CD8-positive, alpha-beta memory T cell (primary cell): ENCODE data around the gene FNDC3B. TPM values are rescaled to one million over a fixed set of nuclear protein-coding genes. Genes with fewer than 3 reads are reported as not detected.
A peak's percentile ranks its signal among the peaks of the same experiment; 100 is the strongest.

Experiments
- CTCF ChIA-PET: fragments of 350-600 bp; sonication (Branson Sonifier 250); formaldehyde crosslinking; loops from one replicate; lab custom pipeline; 2021; ENCODE audit warnings: antibody characterized with exemption; lab: Charles Lee
- POLR2A ChIA-PET: fragments of 350-600 bp; sonication (Branson Sonifier 250); formaldehyde crosslinking; loops from one replicate; lab custom pipeline; 2021; ENCODE audit warnings: antibody characterized with exemption; lab: Charles Lee
- DNase-seq, 5 donors: peaks; one replicate each; pipeline versions ENCODE4 v3.0.0 to v3.0.0-alpha.2; 2020 to 2022; ENCODE audit warnings: mixed read lengths in 1 of 5
- H3K27ac ChIP-seq: one replicate; pipeline ENCODE4 v1.7.0; 2013; ENCODE audit warnings: low read depth, mild to moderate bottlenecking, low read length, moderate library complexity
- H3K27me3 ChIP-seq: 2 replicates; pipeline ENCODE4 v1.7.0; 2013; ENCODE audit warnings: low read length, mild to moderate bottlenecking; ENCODE audit not compliant: insufficient read depth, poor library complexity, severe bottlenecking
- H3K36me3 ChIP-seq: 2 replicates; pipeline ENCODE4 v1.7.0; 2013; ENCODE audit warnings: mild to moderate bottlenecking, low read length, moderate library complexity; ENCODE audit not compliant: insufficient read depth
- H3K4me1 ChIP-seq: 2 replicates; pipeline ENCODE4 v1.7.0; 2013; ENCODE audit warnings: mild to moderate bottlenecking, low read length, moderate library complexity; ENCODE audit not compliant: insufficient read depth
- H3K4me3 ChIP-seq: 2 replicates; pipeline ENCODE4 v1.7.0; 2013; ENCODE audit warnings: mild to moderate bottlenecking, low read length
- H3K9me3 ChIP-seq: 2 replicates; pipeline ENCODE4 v1.7.0; 2013; ENCODE audit warnings: mild to moderate bottlenecking, low read length
- H3K27ac Mint-ChIP-seq, 8 donors: one replicate each; pipeline ENCODE4 v1.8.0; 2020 to 2021; ENCODE audit warnings: mixed read lengths in 8 of 8, mild to moderate bottlenecking in 6 of 8, inconsistent platforms in 3 of 8, moderate library complexity in 3 of 8
- H3K27me3 Mint-ChIP-seq, 2 donors: one replicate each; pipeline ENCODE4 v1.8.0; 2020 to 2021; ENCODE audit warnings: mixed read lengths in 2 of 2, mild to moderate bottlenecking in 1 of 2, moderate library complexity in 1 of 2
- H3K36me3 Mint-ChIP-seq, 3 donors: one replicate each; pipeline ENCODE4 v1.8.0; 2020 to 2021; ENCODE audit warnings: mixed read lengths in 3 of 3, inconsistent platforms in 1 of 3, mild to moderate bottlenecking in 1 of 3
- H3K4me1 Mint-ChIP-seq, 3 donors: one replicate each; pipeline ENCODE4 v1.8.0; 2020 to 2021; ENCODE audit warnings: mixed read lengths in 3 of 3, inconsistent platforms in 1 of 3, mild to moderate bottlenecking in 1 of 3
- H3K4me3 Mint-ChIP-seq, 7 donors: one replicate each; pipeline ENCODE4 v1.8.0; 2020 to 2021; ENCODE audit warnings: mixed read lengths in 7 of 7, mild to moderate bottlenecking in 6 of 7, moderate library complexity in 4 of 7, inconsistent platforms in 2 of 7
- H3K9me3 Mint-ChIP-seq, 5 donors: one replicate each; pipeline ENCODE4 v1.8.0; 2020 to 2022; ENCODE audit warnings: mixed read lengths in 5 of 5, mild to moderate bottlenecking in 3 of 5, moderate library complexity in 2 of 5, inconsistent platforms in 1 of 5
- polyA plus RNA-seq: library from polyadenylated mRNA; unstranded; fragments of 300-500 nt; fragmentation: Illumina TruSeq; gene quantifications from one replicate; pipeline ENCODE4 v1.2.3, GENCODE V29; 2021
- total RNA-seq, 2 experiments: library from RNA; stranded (reverse); gene quantifications; one replicate each; pipeline ENCODE4 v1.2.3, GENCODE V29; 2021

FNDC3B gene
- total and polyA plus RNA-seq, 3 experiments from 2014 or later: 8.7 to 18.6 (median 17.4) TPM

GRCh38 chr3:172137287-172138192 is 98.2 kb downstream of the FNDC3B start:
- CTCF ChIA-PET: no interaction called here
- H3K27ac Mint-ChIP-seq: peak overlapping the region; percentile 10 to 84 (median 46)

GRCh38 chr3:172138193-172138537 is 98.8 kb downstream of the FNDC3B start:
- Histone ChIP-seq H3K27me3 (no peaks in the 10 kb centered on the region), H3K4me3 (no peak overlapping the region), H3K9me3 (no peaks in the 10 kb centered on the region), H3K36me3 (no peaks in the 10 kb centered on the region), H3K27ac (no peak overlapping the region), H3K4me1 (peaks cover 38% of the 10 kb centered on the region)
- Mint-ChIP-seq H3K4me3 (peak overlapping the region in 5 of 7 donors; percentile 2 to 44 (median 26)), H3K36me3 (no peaks in the 10 kb centered on the region), H3K4me1 (peaks cover 53 to 78% (median 72%) of the 10 kb centered on the region in 3 donors), H3K27me3 (peaks cover 0 to 3% of the 10 kb centered on the region in 2 donors), H3K27ac (peak overlapping the region in 7 of 8 donors; percentile 10 to 84 (median 57)), H3K9me3 (no peaks in the 10 kb centered on the region)
- ChIA-PET CTCF (no interaction called here), POLR2A (no interaction called here)
- no peak for DNase-seq

More at GRCh38 chr3:172137287-172138192, 98.2 kb downstream of the FNDC3B start:
- Histone ChIP-seq H3K4me3 (no peak overlapping the region), H3K36me3 (no peaks in the 10 kb centered on the region), H3K27ac (no peak overlapping the region), H3K4me1 (peaks cover 39% of the 10 kb centered on the region), H3K27me3 (no peaks in the 10 kb centered on the region), H3K9me3 (no peaks in the 10 kb centered on the region)
- no peak for DNase-seq
- Mint-ChIP-seq H3K4me3 (peak overlapping the region in 4 of 7 donors; percentile 2 to 44 (median 30)), H3K9me3 (no peaks in the 10 kb centered on the region), H3K4me1 (peaks cover 57 to 83% (median 74%) of the 10 kb centered on the region in 3 donors), H3K36me3 (no peaks in the 10 kb centered on the region), H3K27me3 (peaks cover 0 to 2% of the 10 kb centered on the region in 2 donors)
- POLR2A ChIA-PET: interaction anchor here (0.6 kb wide), 1 partner anchor 9 kb away, joined by 7 read pairs; no protein-coding TSS in a partner anchor

GRCh38 chr3:172138792-172139507 is 99.6 kb downstream of the FNDC3B start:
- no peaks in the 10 kb centered on the region for H3K27me3 ChIP-seq
- no peak overlapping the region for H3K4me3 ChIP-seq
- H3K27ac ChIP-seq: no peak overlapping the region
- Mint-ChIP-seq H3K4me3 (peak overlapping the region in 6 of 7 donors; percentile 14 to 65 (median 62)), H3K27me3 (peaks cover 0 to 3% of the 10 kb centered on the region in 2 donors), H3K27ac (peak overlapping the region in 3 of 8 donors; percentile 35 to 69 (median 39)), H3K9me3 (no peaks in the 10 kb centered on the region), H3K4me1 (peaks cover 46 to 70% (median 64%) of the 10 kb centered on the region in 3 donors), H3K36me3 (no peaks in the 10 kb centered on the region)
- DNase-seq: no peak
- H3K9me3 ChIP-seq: no peaks in the 10 kb centered on the region
- ChIA-PET CTCF (interaction anchor here (1.1 kb wide), 1 partner anchor 8 kb away, joined by 3 read pairs; no protein-coding TSS in a partner anchor), POLR2A (no interaction called here)
- H3K4me1 ChIP-seq: peaks cover 34% of the 10 kb centered on the region
- H3K36me3 ChIP-seq: no peaks in the 10 kb centered on the region

GRCh38 chr3:172139528-172140276 is 100.3 kb downstream of the FNDC3B start:
- Mint-ChIP-seq H3K27me3 (peaks cover 0 to 3% of the 10 kb centered on the region in 2 donors), H3K27ac (no peak overlapping the region), H3K9me3 (no peaks in the 10 kb centered on the region), H3K4me3 (no peak overlapping the region), H3K4me1 (peaks cover 42 to 62% (median 56%) of the 10 kb centered on the region in 3 donors), H3K36me3 (no peaks in the 10 kb centered on the region)
- DNase-seq: no peak
- no peaks in the 10 kb centered on the region for H3K9me3 ChIP-seq
- no peaks in the 10 kb centered on the region for H3K27me3 ChIP-seq
- ChIA-PET POLR2A (no interaction called here), CTCF (interaction anchor here (1.1 kb wide), 1 partner anchor 9 kb away, joined by 3 read pairs; no protein-coding TSS in a partner anchor)
- peaks cover 32% of the 10 kb centered on the region for H3K4me1 ChIP-seq
- H3K27ac ChIP-seq: no peak overlapping the region
- H3K36me3 ChIP-seq: no peaks in the 10 kb centered on the region
- H3K4me3 ChIP-seq: no peak overlapping the region

GRCh38 chr3:172140499-172141391 is 101.4 kb downstream of the FNDC3B start:
- H3K9me3 Mint-ChIP-seq: no peaks in the 10 kb centered on the region
- DNase-seq: no peak
- peaks cover 41 to 60% (median 53%) of the 10 kb centered on the region in 3 donors for H3K4me1 Mint-ChIP-seq
- no peak overlapping the region for H3K27ac Mint-ChIP-seq
- Histone ChIP-seq H3K36me3 (no peaks in the 10 kb centered on the region), H3K4me1 (peaks cover 32% of the 10 kb centered on the region), H3K27me3 (no peaks in the 10 kb centered on the region), H3K27ac (no peak overlapping the region), H3K4me3 (no peak overlapping the region), H3K9me3 (no peaks in the 10 kb centered on the region)
- POLR2A ChIA-PET: interaction anchor here (0.6 kb wide), 1 partner anchor 219 kb away, joined by 7 read pairs; no protein-coding TSS in a partner anchor
- H3K36me3 Mint-ChIP-seq: peaks cover 0 to 1% (median 0%) of the 10 kb centered on the region in 3 donors
- CTCF ChIA-PET: no interaction called here
- no peak overlapping the region for H3K4me3 Mint-ChIP-seq
- peaks cover 0 to 3% of the 10 kb centered on the region in 2 donors for H3K27me3 Mint-ChIP-seq

GRCh38 chr3:172142051-172142863 is 102.9 kb downstream of the FNDC3B start:
- H3K27ac Mint-ChIP-seq: no peak overlapping the region
- peaks cover 32% of the 10 kb centered on the region for H3K4me1 ChIP-seq
- ChIA-PET POLR2A (no interaction called here), CTCF (no interaction called here)
- H3K27me3 ChIP-seq: no peaks in the 10 kb centered on the region
- H3K4me3 Mint-ChIP-seq: no peak overlapping the region
- H3K4me1 Mint-ChIP-seq: peaks cover 34 to 50% (median 44%) of the 10 kb centered on the region in 3 donors
- peaks cover 0 to 1% (median 0%) of the 10 kb centered on the region in 3 donors for H3K36me3 Mint-ChIP-seq
- H3K4me3 ChIP-seq: no peak overlapping the region
- no peak overlapping the region for H3K27ac ChIP-seq
- no peaks in the 10 kb centered on the region for H3K36me3 ChIP-seq
- DNase-seq: no peak
- H3K27me3 Mint-ChIP-seq: peaks cover 0 to 3% of the 10 kb centered on the region in 2 donors
- no peaks in the 10 kb centered on the region for H3K9me3 ChIP-seq
- H3K9me3 Mint-ChIP-seq: no peaks in the 10 kb centered on the region
